ENCODE results near the gene RRM1. TPM values are rescaled to one million over a fixed set of nuclear protein-coding genes. Genes with fewer than 3 reads are reported as not detected.

Gene RRM1
- total and polyA plus RNA-seq, 9 of the 15 experiments (the other 6 are each of a cell fraction or from before 2014, with no cell fraction given), result 113 to 270 (median 163) TPM

GRCh38 chr11:4187055-4187988 is 92.7 kb downstream of the RRM1 start (continued):
- TF ChIP-seq ZBTB26 (CRISPR knock-in tag; IDR thresholded peaks at IDR 0.05) (no peak), BACH1 (tag; IDR thresholded peaks at IDR 0.05) (no peak), KAT7 (CRISPR knock-in tag; IDR thresholded peaks at IDR 0.05; ENCODE audit: borderline replicate concordance) (peak; percentile 73; the same call in 1 of the 2 replicates), ZNF184 (CRISPR knock-in tag; IDR thresholded peaks at IDR 0.05) (no peak), CBX1 (IDR thresholded peaks at IDR 0.05; ENCODE audit: low read depth) (no peak), MNT (conservative IDR thresholded peaks at IDR 0.05) (0 out of 4 replicates have a peak, but pooled peaks of 1 of the 2 experiments have one; percentile 27), KAT2B (IDR thresholded peaks at IDR 0.05; ENCODE audit: low read depth, low read length) (no peak), TEAD1 (CRISPR knock-in tag; IDR thresholded peaks at IDR 0.05) (peak in 1 of 2 experiments; percentile 16; a peak in 1 of 4 replicates), ZNF436 (CRISPR knock-in tag; IDR thresholded peaks at IDR 0.05) (no peak), SIRT6 (IDR thresholded peaks at IDR 0.05; ENCODE audit: low read depth, low read length) (no peak), PATZ1 (CRISPR knock-in tag; IDR thresholded peaks at IDR 0.05; ENCODE audit: borderline replicate concordance) (no peak), COPS2 (conservative IDR thresholded peaks at IDR 0.05) (no peak), PRPF4 (IDR thresholded peaks at IDR 0.05; ENCODE audit: insufficient read depth, low read depth, low read length, poor library complexity, severe bottlenecking) (no peak)
- TF ChIP-seq, protein P1, sequence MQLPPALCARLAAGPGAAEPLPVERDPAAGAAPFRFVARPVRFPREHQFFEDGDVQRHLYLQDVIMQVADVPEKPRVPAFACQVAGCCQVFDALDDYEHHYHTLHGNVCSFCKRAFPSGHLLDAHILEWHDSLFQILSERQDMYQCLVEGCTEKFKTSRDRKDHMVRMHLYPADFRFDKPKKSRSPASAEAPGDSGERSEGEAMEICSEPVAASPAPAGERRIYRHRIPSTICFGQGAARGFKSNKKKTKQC (CRISPR knock-in tag; IDR thresholded peaks at IDR 0.05), result 0 out of 2 replicates have a peak, but pooled peaks have one; percentile 38
